ENCODE results near the gene KDM4C.

Gene KDM4C

DNA sequence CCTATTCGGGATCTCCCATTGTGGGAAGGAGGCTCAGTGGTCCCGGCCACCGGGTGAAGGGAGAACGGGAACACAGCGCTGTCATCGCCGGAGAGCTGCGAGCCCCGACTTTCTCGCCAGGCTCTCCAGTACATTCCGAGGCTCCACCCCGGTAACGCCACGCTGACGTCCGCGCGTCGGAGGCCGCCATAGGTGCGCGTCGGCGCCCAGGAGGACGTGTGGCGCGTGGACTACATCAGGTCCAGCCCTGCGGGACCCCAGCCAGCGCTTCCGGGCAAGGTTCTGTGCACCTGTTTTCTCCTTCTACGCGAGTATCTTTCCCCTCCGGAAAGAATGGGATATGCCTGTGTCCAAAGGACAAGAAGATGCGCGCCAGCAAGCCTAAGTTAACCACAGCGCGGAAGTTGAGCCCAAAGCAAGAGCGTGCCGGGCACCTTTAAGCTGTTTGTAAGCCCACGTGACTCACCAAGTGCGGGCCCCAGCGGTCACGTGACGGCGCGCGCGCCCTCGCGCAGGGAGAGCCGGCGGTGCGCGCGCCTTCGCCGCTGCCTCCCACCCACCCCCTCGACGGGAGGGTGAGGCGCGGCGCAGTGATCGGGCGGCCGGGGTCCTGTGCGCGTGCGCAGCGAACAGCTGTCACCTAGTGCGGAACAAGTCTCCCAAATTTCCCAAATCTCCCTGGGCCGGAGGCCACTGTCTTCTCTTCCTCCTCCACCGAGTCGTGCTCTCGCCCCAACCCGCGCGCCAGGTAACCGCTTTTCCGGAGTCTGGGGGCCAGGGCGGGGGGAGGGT lies at the start of gene KDM4C:
KDM4C (plus strand) TSS at position 518 of the 792 bp plus-strand sequence. CDS start 35,016 bp downstream, outside the sequence.
- H3K27me3 ChIP-seq (ENCODE audit: low read length) = no peaks in the 10 kb centered on the region
- peaks cover 43% of the 10 kb centered on the region for H3K79me2 ChIP-seq (ENCODE audit: insufficient read depth, low read length)
- H3K36me3 ChIP-seq (ENCODE audit: low read length) = no peaks in the 10 kb centered on the region
- no peaks in the 10 kb centered on the region for H3K9me2 ChIP-seq (replicated peaks; ENCODE audit: insufficient read depth, low read length)
- H3K9me3 ChIP-seq (ENCODE audit: insufficient read depth, low read length) = no peaks in the 10 kb centered on the region
- TF ChIP-seq EZH2phosphoT487 (conservative IDR thresholded peaks at IDR 0.05; ENCODE audit: low read length) = no peak
- TF ChIP-seq, protein P1, sequence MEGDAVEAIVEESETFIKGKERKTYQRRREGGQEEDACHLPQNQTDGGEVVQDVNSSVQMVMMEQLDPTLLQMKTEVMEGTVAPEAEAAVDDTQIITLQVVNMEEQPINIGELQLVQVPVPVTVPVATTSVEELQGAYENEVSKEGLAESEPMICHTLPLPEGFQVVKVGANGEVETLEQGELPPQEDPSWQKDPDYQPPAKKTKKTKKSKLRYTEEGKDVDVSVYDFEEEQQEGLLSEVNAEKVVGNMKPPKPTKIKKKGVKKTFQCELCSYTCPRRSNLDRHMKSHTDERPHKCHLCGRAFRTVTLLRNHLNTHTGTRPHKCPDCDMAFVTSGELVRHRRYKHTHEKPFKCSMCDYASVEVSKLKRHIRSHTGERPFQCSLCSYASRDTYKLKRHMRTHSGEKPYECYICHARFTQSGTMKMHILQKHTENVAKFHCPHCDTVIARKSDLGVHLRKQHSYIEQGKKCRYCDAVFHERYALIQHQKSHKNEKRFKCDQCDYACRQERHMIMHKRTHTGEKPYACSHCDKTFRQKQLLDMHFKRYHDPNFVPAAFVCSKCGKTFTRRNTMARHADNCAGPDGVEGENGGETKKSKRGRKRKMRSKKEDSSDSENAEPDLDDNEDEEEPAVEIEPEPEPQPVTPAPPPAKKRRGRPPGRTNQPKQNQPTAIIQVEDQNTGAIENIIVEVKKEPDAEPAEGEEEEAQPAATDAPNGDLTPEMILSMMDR (IDR thresholded peaks at IDR 0.05; ENCODE audit: insufficient read depth, low read length, poor library complexity, severe bottlenecking) = no peak
- H3K27ac ChIP-seq (ENCODE audit: low read depth, low read length) = peak within 1 kb of the TSS; percentile 79
- peak within 1 kb of the TSS; percentile 92 for H3K9ac ChIP-seq (ENCODE audit: low read length)
- no peaks in the 10 kb centered on the region for H4K20me1 ChIP-seq (ENCODE audit: low read depth, low read length)
- peak within 1 kb of the TSS; percentile 90 for H3K4me2 ChIP-seq (ENCODE audit: low read depth, low read length, poor library complexity, severe bottlenecking)
- peak within 1 kb of the TSS; percentile 97 for H3K4me3 ChIP-seq (ENCODE audit: insufficient read depth, low read length, poor library complexity, severe bottlenecking)
- peaks cover 15% of the 10 kb centered on the region for H3F3A ChIP-seq (ENCODE audit: insufficient read depth)
- H2AFZ ChIP-seq (ENCODE audit: low read depth, low read length, severe bottlenecking) = peak within 1 kb of the TSS; percentile 80

DNA sequence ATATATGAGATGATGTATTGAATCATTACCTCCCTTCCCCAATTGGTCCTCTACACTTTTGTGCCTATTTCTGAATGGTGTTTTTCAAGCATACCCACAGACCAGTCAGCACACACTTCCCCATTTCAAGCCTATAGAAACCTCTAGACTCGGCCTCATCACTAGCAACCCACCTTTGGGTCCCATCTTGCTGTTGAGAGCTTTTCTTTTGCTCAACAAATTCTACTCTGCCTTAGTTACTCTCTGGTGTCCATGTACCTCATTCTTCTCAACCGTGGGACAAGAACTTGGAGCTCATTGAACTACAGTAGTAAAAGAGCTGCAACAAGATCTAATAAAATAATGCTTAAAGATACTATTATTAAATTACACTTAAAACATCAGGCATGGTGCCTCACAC lies 49.0 kb upstream of the KDM4C start:
- H3K27ac ChIP-seq (ENCODE audit: low read depth, low read length) = no peak overlapping the region
- no peaks in the 10 kb centered on the region for H3K36me3 ChIP-seq (ENCODE audit: low read length)
- H3K79me2 ChIP-seq (ENCODE audit: insufficient read depth, low read length) = no peaks in the 10 kb centered on the region
- no peak overlapping the region for H2AFZ ChIP-seq (ENCODE audit: low read depth, low read length, severe bottlenecking)
- no peak overlapping the region for H3K4me2 ChIP-seq (ENCODE audit: low read depth, low read length, poor library complexity, severe bottlenecking)
- H3K9me3 ChIP-seq (ENCODE audit: insufficient read depth, low read length) = peaks cover 7% of the 10 kb centered on the region; the same call in 1 of the 2 replicates
- no peak overlapping the region for H3K9ac ChIP-seq (ENCODE audit: low read length)
- no peaks in the 10 kb centered on the region for H3K9me2 ChIP-seq (replicated peaks; ENCODE audit: insufficient read depth, low read length)
- TF ChIP-seq, protein P1 (IDR thresholded peaks at IDR 0.05; ENCODE audit: insufficient read depth, low read length, poor library complexity, severe bottlenecking) = no peak
- no peak for TF ChIP-seq EZH2phosphoT487 (conservative IDR thresholded peaks at IDR 0.05; ENCODE audit: low read length)
- H4K20me1 ChIP-seq (ENCODE audit: low read depth, low read length) = no peaks in the 10 kb centered on the region
- no peaks in the 10 kb centered on the region for H3F3A ChIP-seq (ENCODE audit: insufficient read depth)
- H3K4me3 ChIP-seq (ENCODE audit: insufficient read depth, low read length, poor library complexity, severe bottlenecking) = no peak overlapping the region
- H3K27me3 ChIP-seq (ENCODE audit: low read length) = no peaks in the 10 kb centered on the region

DNA sequence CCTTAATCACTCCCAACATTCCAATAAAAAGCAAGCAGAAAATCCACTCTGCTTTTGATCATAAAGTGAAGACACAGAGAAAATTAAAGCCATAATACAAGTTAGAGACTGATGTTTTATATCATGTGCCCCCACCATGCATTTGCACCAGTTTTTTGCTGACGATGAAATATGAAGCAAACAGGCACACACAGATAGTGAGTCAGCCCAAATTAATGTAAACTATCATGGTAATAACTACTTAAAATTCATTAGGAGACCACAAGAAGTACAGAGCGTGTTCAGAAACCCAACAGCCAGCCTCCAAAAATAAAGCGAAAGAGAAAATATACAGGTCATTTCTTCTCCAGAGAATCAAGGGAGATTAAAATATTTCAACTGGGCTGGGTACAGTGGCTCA lies 46.4 kb upstream of the KDM4C start:
- Histone ChIP-seq H4K20me1 (ENCODE audit: low read depth, low read length) (no peaks in the 10 kb centered on the region), H3K27me3 (ENCODE audit: low read length) (no peaks in the 10 kb centered on the region), H3K9ac (ENCODE audit: low read length) (no peak overlapping the region), H3F3A (ENCODE audit: insufficient read depth) (0 out of 2 replicates have a peak, but pooled peaks cover 3% of the 10 kb centered on the region), H3K36me3 (ENCODE audit: low read length) (no peaks in the 10 kb centered on the region), H3K4me2 (ENCODE audit: low read depth, low read length, poor library complexity, severe bottlenecking) (no peak overlapping the region), H3K4me3 (ENCODE audit: insufficient read depth, low read length, poor library complexity, severe bottlenecking) (no peak overlapping the region), H3K79me2 (ENCODE audit: insufficient read depth, low read length) (no peaks in the 10 kb centered on the region), H3K9me3 (ENCODE audit: insufficient read depth, low read length) (peaks cover 7% of the 10 kb centered on the region; the same call in 1 of the 2 replicates), H3K9me2 (replicated peaks; ENCODE audit: insufficient read depth, low read length) (no peaks in the 10 kb centered on the region), H2AFZ (ENCODE audit: low read depth, low read length, severe bottlenecking) (no peak overlapping the region), H3K27ac (ENCODE audit: low read depth, low read length) (no peak overlapping the region)
- TF ChIP-seq EZH2phosphoT487 (conservative IDR thresholded peaks at IDR 0.05; ENCODE audit: low read length) = no peak

DNA sequence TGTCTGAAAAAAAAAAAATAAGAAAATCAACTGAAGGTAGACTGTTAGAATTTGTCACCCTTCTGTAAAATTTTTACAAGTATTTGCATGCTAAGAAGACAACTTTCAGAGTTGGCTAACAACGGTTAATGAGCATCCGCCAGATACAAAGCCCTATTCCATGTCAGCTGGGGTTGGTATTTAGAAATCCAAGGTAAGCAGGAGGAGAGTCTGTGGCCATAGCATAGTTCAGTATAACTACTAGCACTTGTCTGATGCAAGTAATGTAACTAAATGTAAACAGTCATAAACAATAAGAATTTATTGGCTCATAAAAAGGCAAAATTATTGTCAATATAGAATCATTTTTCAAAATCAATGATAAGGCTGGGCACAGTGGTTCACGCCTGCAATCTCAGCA lies 45.7 kb upstream of the KDM4C start:
- no peaks in the 10 kb centered on the region for H4K20me1 ChIP-seq (ENCODE audit: low read depth, low read length)
- H3K4me3 ChIP-seq (ENCODE audit: insufficient read depth, low read length, poor library complexity, severe bottlenecking) = no peak overlapping the region
- no peak overlapping the region for H3K4me2 ChIP-seq (ENCODE audit: low read depth, low read length, poor library complexity, severe bottlenecking)
- H3K9ac ChIP-seq (ENCODE audit: low read length) = no peak overlapping the region
- no peaks in the 10 kb centered on the region for H3K79me2 ChIP-seq (ENCODE audit: insufficient read depth, low read length)
- no peak overlapping the region for H3K27ac ChIP-seq (ENCODE audit: low read depth, low read length)
- 0 out of 2 replicates have a peak, but pooled peaks cover 3% of the 10 kb centered on the region for H3F3A ChIP-seq (ENCODE audit: insufficient read depth)
- TF ChIP-seq, protein P1 (IDR thresholded peaks at IDR 0.05; ENCODE audit: insufficient read depth, low read length, poor library complexity, severe bottlenecking) = no peak
- no peak for TF ChIP-seq EZH2phosphoT487 (conservative IDR thresholded peaks at IDR 0.05; ENCODE audit: low read length)
- no peaks in the 10 kb centered on the region for H3K9me2 ChIP-seq (replicated peaks; ENCODE audit: insufficient read depth, low read length)
- no peak overlapping the region for H2AFZ ChIP-seq (ENCODE audit: low read depth, low read length, severe bottlenecking)
- H3K9me3 ChIP-seq (ENCODE audit: insufficient read depth, low read length) = peaks cover 7% of the 10 kb centered on the region; the same call in 1 of the 2 replicates
- no peaks in the 10 kb centered on the region for H3K27me3 ChIP-seq (ENCODE audit: low read length)
- no peaks in the 10 kb centered on the region for H3K36me3 ChIP-seq (ENCODE audit: low read length)

Data from SU-DHL-6 (cell line).